HEK293 (cell line): ENCODE data around the gene STK24.

Source experiments
- CTCF ChIA-PET: fragments of 350-600 bp; formaldehyde crosslinking; extraction: SDS; loops from one replicate; lab custom pipeline; 2021; ENCODE audit warnings: antibody characterized with exemption; lab: Yijun Ruan, JAX
- POLR2A ChIA-PET: fragments of 300-600 bp; formaldehyde crosslinking; extraction: SDS; loops from one replicate; lab custom pipeline; 2020; ENCODE audit warnings: antibody characterized with exemption, inconsistent platforms; lab: Yijun Ruan, JAX
- H3K27ac ChIP-seq: fragments of 200-500 bp; sonication (Bioruptor generic); 2 replicates; pipeline ENCODE4 v1.5.1; 2014; ENCODE audit warnings: low read depth, low read length, control low read depth, inconsistent platforms; ENCODE audit errors: extremely low read depth
- H3K36me3 ChIP-seq, 2 experiments: fragments of 200-500 bp in 1 of 2; sonication (Bioruptor generic) in 1 of 2; 1 replicate in 1 of 2; 2 replicates in 1 of 2; pipeline ENCODE4 v1.5.1; 2014 to 2017; ENCODE audit warnings: inconsistent platforms in 2 of 2, low read length in 2 of 2; ENCODE audit not compliant: control insufficient read depth in 2 of 2, insufficient read depth in 1 of 2
- H3K4me1 ChIP-seq: fragments of 200-500 bp; sonication (Bioruptor generic); 2 replicates; pipeline ENCODE4 v1.5.1; 2014; ENCODE audit warnings: mild to moderate bottlenecking, low read length, inconsistent platforms; ENCODE audit not compliant: control insufficient read depth, insufficient read depth
- H3K4me3 ChIP-seq: 2 replicates; pipeline ENCODE4 v1.5.1; 2011; ENCODE audit warnings: low read depth, mild to moderate bottlenecking, control low read depth, low read length, moderate library complexity
- H3K9me3 ChIP-seq: fragments of 200-500 bp; sonication (Bioruptor generic); 2 replicates; pipeline ENCODE4 v1.5.1; 2014; ENCODE audit warnings: low read depth, low read length, inconsistent platforms; ENCODE audit not compliant: control insufficient read depth, insufficient read depth
- GLI4 ChIP-seq: fragments of 450-650 bp; formaldehyde crosslinking; IDR thresholded peaks from 2 replicates; pipeline ENCODE4 v1.5.1; 2016; ENCODE audit warnings: missing biosample characterization, missing genetic modification characterization
- PRDM6 ChIP-seq: fragments of 450-650 bp; formaldehyde crosslinking; IDR thresholded peaks from 2 replicates; pipeline ENCODE4 v1.5.1; 2017; ENCODE audit warnings: missing biosample characterization, missing genetic modification characterization
- RBAK ChIP-seq: fragments of 450-650 bp; formaldehyde crosslinking; IDR thresholded peaks from 2 replicates; pipeline ENCODE4 v1.5.1; 2016; ENCODE audit warnings: missing biosample characterization, missing genetic modification characterization
- SCRT1 ChIP-seq: fragments of 450-650 bp; formaldehyde crosslinking; IDR thresholded peaks from 2 replicates; pipeline ENCODE4 v1.5.1; 2016; ENCODE audit warnings: missing biosample characterization, missing genetic modification characterization, borderline replicate concordance
- SP2 ChIP-seq: fragments of 450-650 bp; formaldehyde crosslinking; IDR thresholded peaks from 2 replicates; pipeline ENCODE4 v1.5.1; 2016; ENCODE audit warnings: missing biosample characterization, missing genetic modification characterization
- YY1 ChIP-seq: fragments of 450-650 bp; formaldehyde crosslinking; IDR thresholded peaks from 2 replicates; pipeline ENCODE4 v1.5.1; 2018; ENCODE audit warnings: missing biosample characterization, missing genetic modification characterization
- ZBTB17 ChIP-seq: fragments of 450-650 bp; formaldehyde crosslinking; IDR thresholded peaks from 2 replicates; pipeline ENCODE4 v1.5.1; 2016; ENCODE audit warnings: missing biosample characterization, missing genetic modification characterization
- ZBTB7A ChIP-seq: fragments of 450-650 bp; formaldehyde crosslinking; IDR thresholded peaks from 2 replicates; pipeline ENCODE4 v1.5.1; 2016; ENCODE audit warnings: low read depth, missing biosample characterization, missing genetic modification characterization
- ZBTB8A ChIP-seq: fragments of 450-650 bp; formaldehyde crosslinking; IDR thresholded peaks from 2 replicates; pipeline ENCODE4 v1.5.1; 2016; ENCODE audit warnings: missing biosample characterization, missing genetic modification characterization
- ZIC2 ChIP-seq: fragments of 450-650 bp; formaldehyde crosslinking; IDR thresholded peaks from 2 replicates; pipeline ENCODE4 v1.5.1; 2016; ENCODE audit warnings: missing biosample characterization, missing genetic modification characterization
- ZNF174 ChIP-seq: fragments of 450-650 bp; formaldehyde crosslinking; IDR thresholded peaks from 2 replicates; pipeline ENCODE4 v1.5.0; 2017; ENCODE audit warnings: missing biosample characterization, mild to moderate bottlenecking, missing genetic modification characterization
- ZNF266 ChIP-seq: fragments of 450-650 bp; formaldehyde crosslinking; IDR thresholded peaks from 2 replicates; pipeline ENCODE4 v1.5.1; 2016; ENCODE audit warnings: missing biosample characterization, missing genetic modification characterization, low read depth
- ZNF274 ChIP-seq, 2 experiments: fragments of 200-500 bp in 1 of 2; fragments of 450-650 bp in 1 of 2; sonication (Bioruptor generic) in 1 of 2; formaldehyde crosslinking in 1 of 2; IDR thresholded peaks; 2 replicates each; pipeline versions ENCODE4 v1.5.1 to v1.6.1; 2014 to 2016; ENCODE audit warnings: borderline replicate concordance in 1 of 2, inconsistent platforms in 1 of 2, low read length in 1 of 2, missing biosample characterization in 1 of 2, missing genetic modification characterization in 1 of 2
- ZNF292 ChIP-seq: fragments of 450-650 bp; formaldehyde crosslinking; IDR thresholded peaks from 2 replicates; pipeline ENCODE4 v1.5.1; 2016; ENCODE audit warnings: low read depth, missing biosample characterization, missing genetic modification characterization, borderline replicate concordance
- ZNF362 ChIP-seq: fragments of 450-650 bp; formaldehyde crosslinking; IDR thresholded peaks from 2 replicates; pipeline ENCODE4 v1.5.1; 2016; ENCODE audit warnings: missing biosample characterization, missing genetic modification characterization
- ZNF394 ChIP-seq: fragments of 450-650 bp; formaldehyde crosslinking; IDR thresholded peaks from 2 replicates; pipeline ENCODE4 v1.5.1; 2016; ENCODE audit warnings: missing biosample characterization, missing genetic modification characterization, mild to moderate bottlenecking, moderate library complexity, borderline replicate concordance
- ZNF558 ChIP-seq: fragments of 450-650 bp; formaldehyde crosslinking; IDR thresholded peaks from 2 replicates; pipeline ENCODE4 v1.5.1; 2016; ENCODE audit warnings: missing biosample characterization, missing genetic modification characterization
- ZNF658 ChIP-seq: fragments of 450-650 bp; formaldehyde crosslinking; IDR thresholded peaks from 2 replicates; pipeline ENCODE4; 2016; ENCODE audit warnings: missing biosample characterization, missing genetic modification characterization
- ZNF664 ChIP-seq: fragments of 450-650 bp; formaldehyde crosslinking; IDR thresholded peaks from 2 replicates; pipeline ENCODE4 v1.5.1; 2016; ENCODE audit warnings: missing biosample characterization, missing genetic modification characterization
- ZSCAN30 ChIP-seq: fragments of 450-650 bp; IDR thresholded peaks from 2 replicates; pipeline ENCODE4 v1.5.1; 2018; ENCODE audit warnings: missing biosample characterization, mild to moderate bottlenecking, missing genetic modification characterization, moderate library complexity
- TF ChIP-seq, protein P1 (sequence below): fragments of 450-650 bp; formaldehyde crosslinking; conservative IDR thresholded peaks from 2 replicates; pipeline ENCODE4 v1.5.1; 2016; ENCODE audit warnings: low read depth, missing biosample characterization, missing genetic modification characterization

Gene STK24

DNA sequence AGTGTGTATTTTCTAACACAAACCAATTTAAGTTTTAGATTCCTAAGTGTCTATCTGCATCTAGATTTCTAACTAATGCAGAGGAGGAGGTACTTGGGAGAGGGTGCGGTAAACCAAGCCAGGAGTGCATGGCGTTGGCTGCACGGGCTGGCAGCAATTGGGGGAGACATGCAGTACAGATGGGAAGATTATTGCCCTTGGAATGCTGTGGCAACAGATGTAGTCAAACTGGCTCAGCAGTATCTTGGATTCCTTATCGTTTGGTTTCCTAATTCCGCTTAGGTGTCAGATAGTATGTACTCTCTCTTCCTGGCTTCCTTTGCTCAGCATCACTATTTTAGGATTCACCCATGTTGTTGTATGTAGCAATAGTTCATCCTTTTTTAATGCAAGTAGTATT, 29.4 kb upstream of the STK24 start:
- POLR2A ChIA-PET = no interaction called here
- Histone ChIP-seq H3K4me3 (no peak overlapping the region), H3K9me3 (no peaks in the 10 kb centered on the region), H3K27ac (no peak overlapping the region), H3K4me1 (no peaks in the 10 kb centered on the region), H3K36me3 (no peaks in the 10 kb centered on the region)
- TF ChIP-seq ZBTB8A (tag by site-specific recombination) (no peak), ZBTB17 (tag by site-specific recombination) (0 out of 2 replicates have a peak, but pooled peaks have one; percentile 38), ZSCAN30 (no peak), ZNF274 (IDR thresholded peaks at IDR 0.05; ENCODE audit: low read length) (no peak), ZNF274 (tag by site-specific recombination; IDR thresholded peaks at IDR 0.05; ENCODE audit: borderline replicate concordance) (no peak)
- TF ChIP-seq, protein P1, sequence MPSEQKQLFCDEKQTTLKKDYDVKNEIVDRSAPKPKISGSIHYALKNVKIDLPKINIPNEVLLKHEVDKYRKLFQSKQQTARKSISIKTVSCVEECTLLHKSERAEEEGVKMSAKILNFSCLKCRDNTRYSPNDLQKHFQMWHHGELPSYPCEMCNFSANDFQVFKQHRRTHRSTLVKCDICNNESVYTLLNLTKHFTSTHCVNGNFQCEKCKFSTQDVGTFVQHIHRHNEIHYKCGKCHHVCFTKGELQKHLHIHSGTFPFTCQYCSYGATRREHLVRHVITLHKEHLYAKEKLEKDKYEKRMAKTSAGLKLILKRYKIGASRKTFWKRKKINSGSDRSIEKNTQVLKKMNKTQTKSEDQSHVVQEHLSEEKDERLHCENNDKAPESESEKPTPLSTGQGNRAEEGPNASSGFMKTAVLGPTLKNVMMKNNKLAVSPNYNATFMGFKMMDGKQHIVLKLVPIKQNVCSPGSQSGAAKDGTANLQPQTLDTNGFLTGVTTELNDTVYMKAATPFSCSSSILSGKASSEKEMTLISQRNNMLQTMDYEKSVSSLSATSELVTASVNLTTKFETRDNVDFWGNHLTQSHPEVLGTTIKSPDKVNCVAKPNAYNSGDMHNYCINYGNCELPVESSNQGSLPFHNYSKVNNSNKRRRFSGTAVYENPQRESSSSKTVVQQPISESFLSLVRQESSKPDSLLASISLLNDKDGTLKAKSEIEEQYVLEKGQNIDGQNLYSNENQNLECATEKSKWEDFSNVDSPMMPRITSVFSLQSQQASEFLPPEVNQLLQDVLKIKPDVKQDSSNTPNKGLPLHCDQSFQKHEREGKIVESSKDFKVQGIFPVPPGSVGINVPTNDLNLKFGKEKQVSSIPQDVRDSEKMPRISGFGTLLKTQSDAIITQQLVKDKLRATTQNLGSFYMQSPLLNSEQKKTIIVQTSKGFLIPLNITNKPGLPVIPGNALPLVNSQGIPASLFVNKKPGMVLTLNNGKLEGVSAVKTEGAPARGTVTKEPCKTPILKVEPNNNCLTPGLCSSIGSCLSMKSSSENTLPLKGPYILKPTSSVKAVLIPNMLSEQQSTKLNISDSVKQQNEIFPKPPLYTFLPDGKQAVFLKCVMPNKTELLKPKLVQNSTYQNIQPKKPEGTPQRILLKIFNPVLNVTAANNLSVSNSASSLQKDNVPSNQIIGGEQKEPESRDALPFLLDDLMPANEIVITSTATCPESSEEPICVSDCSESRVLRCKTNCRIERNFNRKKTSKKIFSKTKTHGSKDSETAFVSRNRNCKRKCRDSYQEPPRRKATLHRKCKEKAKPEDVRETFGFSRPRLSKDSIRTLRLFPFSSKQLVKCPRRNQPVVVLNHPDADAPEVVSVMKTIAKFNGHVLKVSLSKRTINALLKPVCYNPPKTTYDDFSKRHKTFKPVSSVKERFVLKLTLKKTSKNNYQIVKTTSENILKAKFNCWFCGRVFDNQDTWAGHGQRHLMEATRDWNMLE = no peak
- CTCF ChIA-PET = no interaction called here

DNA sequence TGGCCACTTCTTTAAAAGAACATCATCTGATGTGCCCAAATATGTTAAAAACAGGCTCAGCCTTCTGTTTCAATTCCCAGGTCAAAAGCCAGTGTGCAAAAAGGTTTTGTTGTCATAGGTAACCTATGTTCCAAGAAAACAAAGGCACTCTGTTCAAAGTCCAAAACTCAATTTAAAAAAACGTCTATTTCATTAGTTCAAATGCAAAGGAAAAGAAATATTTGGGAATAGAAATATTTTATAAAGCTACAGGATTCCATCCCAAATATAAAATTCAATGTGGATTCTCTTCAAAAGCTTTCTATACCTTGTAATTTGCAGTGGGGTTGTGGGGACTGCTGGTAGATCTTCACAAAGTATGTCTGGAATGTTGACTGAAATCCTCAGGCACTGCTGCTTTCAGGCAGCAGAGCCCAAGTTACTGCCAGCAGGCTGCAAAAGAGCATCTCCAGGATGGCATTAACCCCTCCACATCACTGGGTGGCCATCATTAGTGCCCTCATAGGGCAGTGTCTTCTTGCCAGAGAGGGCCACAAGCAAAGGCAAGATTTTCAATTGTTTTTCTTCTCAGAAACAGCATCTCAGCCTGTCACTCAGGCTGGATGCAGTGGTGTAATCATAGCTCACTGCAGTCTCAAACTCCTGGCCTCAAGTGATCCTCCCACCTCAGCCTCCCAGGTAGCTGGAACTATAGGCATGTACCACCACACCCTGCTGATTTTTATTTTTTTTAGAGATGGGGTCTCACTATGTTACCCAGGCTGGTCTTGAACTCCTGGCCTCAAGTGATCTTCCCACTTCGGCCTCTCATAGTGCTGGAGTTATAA, 22.8 kb upstream of the STK24 start:
- no peaks in the 10 kb centered on the region for H3K4me1 ChIP-seq
- H3K27ac ChIP-seq = no peak overlapping the region
- ChIA-PET POLR2A (no interaction called here), CTCF (interaction anchor here (0.6 to 1.5 kb wide), 2 partner anchors 53 to 109 kb away, joined by 3 to 6 read pairs; no protein-coding TSS in a partner anchor)
- TF ChIP-seq SP2 (tag by site-specific recombination) (no peak), ZNF664 (tag by site-specific recombination) (no peak), ZNF394 (tag by site-specific recombination) (no peak), ZIC2 (no peak), SCRT1 (tag by site-specific recombination) (no peak), ZBTB7A (no peak), GLI4 (tag by site-specific recombination) (no peak), ZNF174 (tag by site-specific recombination) (no peak), ZNF362 (tag by site-specific recombination) (no peak), ZNF558 (tag by site-specific recombination) (no peak), ZNF292 (tag by site-specific recombination) (no peak), YY1 (tag by site-specific recombination) (no peak), ZNF266 (no peak), PRDM6 (tag by site-specific recombination) (no peak), ZSCAN30 (no peak), RBAK (tag by site-specific recombination) (no peak), ZNF658 (no peak)
- H3K4me3 ChIP-seq = no peak overlapping the region
- no peaks in the 10 kb centered on the region for H3K36me3 ChIP-seq
- no peaks in the 10 kb centered on the region for H3K9me3 ChIP-seq
